ENCODE measurements around the gene SRP14.

Gene SRP14

DNA sequence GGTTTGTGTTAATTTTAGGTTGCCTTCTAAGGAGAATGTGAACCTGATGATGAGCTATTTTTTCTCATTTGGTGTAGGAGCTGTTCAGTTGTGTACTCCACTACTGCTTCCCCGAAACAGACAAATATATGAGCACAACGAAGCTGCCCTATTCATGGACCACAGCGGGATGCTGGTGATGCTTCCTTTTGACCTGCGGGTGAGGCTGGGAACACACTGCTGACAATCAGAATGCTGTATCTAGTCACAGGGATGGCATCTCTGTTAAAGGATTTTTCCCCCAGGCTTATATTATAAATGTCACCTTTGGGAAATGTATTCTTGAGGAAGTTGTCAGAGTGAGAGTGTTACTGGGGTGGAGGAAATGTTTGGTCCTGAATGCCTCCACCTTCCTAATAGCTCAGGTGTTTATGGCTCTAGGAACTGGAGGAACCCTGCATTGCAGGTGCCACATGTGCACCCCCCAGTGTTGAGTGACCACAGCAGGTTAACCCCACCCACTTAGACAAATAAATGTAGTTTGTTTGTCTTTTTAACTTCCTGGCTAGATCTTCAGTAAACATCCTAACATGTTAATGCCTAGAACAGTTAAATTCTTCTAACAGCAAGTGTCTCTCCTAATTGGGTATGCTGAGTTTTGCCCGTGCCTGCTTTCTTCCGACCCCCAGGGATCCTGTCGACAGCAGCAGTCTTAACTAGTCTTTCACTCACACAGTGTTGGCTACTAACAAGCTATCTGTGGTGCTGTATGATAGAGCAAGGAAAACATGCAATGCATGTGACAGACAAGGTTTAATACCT, 35.7 kb downstream of the SRP14 start:
- Histone ChIP-seq H3K4me3 (replicated peaks; ENCODE audit: low read depth, low read length) (no peak overlapping the region), H3K36me3 (ENCODE audit: control insufficient read depth, insufficient read depth, low read length) (peaks cover 5% of the 10 kb centered on the region), H3K27me3 (replicated peaks; ENCODE audit: control insufficient read depth, insufficient read depth, low read length) (no peaks in the 10 kb centered on the region)
- TF ChIP-seq, protein P1, sequence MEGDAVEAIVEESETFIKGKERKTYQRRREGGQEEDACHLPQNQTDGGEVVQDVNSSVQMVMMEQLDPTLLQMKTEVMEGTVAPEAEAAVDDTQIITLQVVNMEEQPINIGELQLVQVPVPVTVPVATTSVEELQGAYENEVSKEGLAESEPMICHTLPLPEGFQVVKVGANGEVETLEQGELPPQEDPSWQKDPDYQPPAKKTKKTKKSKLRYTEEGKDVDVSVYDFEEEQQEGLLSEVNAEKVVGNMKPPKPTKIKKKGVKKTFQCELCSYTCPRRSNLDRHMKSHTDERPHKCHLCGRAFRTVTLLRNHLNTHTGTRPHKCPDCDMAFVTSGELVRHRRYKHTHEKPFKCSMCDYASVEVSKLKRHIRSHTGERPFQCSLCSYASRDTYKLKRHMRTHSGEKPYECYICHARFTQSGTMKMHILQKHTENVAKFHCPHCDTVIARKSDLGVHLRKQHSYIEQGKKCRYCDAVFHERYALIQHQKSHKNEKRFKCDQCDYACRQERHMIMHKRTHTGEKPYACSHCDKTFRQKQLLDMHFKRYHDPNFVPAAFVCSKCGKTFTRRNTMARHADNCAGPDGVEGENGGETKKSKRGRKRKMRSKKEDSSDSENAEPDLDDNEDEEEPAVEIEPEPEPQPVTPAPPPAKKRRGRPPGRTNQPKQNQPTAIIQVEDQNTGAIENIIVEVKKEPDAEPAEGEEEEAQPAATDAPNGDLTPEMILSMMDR (IDR thresholded peaks at IDR 0.05; ENCODE audit: insufficient read depth, low read length, poor library complexity, severe bottlenecking), result no peak
- no peak for DNase-seq (ENCODE audit: extremely low read depth, insufficient read length)

DNA sequence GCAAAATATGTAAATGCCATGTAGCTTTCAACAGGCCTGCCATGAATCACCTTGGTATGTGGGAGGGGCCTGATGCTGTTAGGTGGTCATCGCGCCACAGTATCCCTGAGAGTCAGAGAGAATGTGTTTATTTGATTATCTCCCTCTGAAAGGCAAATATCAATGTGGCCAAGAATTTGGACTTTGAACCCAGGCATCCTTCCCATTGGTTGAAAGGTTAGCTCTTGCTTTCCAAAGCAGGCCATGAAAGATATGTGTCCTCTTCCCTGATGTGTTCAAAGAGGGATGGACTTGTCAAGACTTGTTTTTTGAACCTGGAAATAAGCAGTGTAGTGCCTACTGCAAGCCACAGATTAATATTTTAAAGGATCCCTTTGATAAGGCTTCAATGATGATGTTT, 36.7 kb downstream of the SRP14 start:
- TF ChIP-seq, protein P1 (IDR thresholded peaks at IDR 0.05; ENCODE audit: insufficient read depth, low read length, poor library complexity, severe bottlenecking), result no peak
- no peak overlapping the region for H3K4me3 ChIP-seq (replicated peaks; ENCODE audit: low read depth, low read length)
- DNase-seq (ENCODE audit: extremely low read depth, insufficient read length), result no peak
- no peaks in the 10 kb centered on the region for H3K27me3 ChIP-seq (replicated peaks; ENCODE audit: control insufficient read depth, insufficient read depth, low read length)
- peaks cover 5% of the 10 kb centered on the region for H3K36me3 ChIP-seq (ENCODE audit: control insufficient read depth, insufficient read depth, low read length)

DNA sequence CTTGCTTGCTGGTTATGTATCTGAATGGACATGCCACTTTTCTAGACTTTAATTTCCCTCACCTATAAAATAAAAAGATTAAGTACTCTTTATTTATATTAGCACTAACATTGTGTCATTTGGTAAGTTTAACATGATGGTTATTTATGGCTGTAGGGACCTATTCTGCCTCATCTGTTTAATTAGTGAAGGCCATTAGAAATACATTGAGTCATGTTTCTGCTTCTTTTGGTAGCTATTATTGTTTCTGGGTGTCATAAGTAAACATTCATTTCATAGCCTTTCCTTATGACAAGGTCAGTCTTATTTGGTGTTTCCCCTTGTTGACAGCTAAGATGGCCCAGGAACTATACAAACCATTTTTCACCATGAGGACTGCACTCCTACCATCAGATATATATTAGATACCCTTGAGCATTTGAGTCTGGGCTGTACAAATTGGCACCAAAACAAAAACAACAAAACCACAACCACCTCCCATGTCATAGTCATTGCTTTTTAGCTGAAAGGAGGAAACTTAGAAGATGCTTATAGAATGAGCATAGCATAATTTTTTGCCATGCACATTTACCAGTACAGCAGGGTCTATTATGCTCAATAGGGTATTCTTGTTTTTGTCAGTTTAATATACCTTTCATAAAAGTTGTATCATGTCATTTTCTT, 39.3 kb downstream of the SRP14 start:
- Histone ChIP-seq H3K36me3 (ENCODE audit: control insufficient read depth, insufficient read depth, low read length) (peaks cover 6% of the 10 kb centered on the region), H3K27me3 (replicated peaks; ENCODE audit: control insufficient read depth, insufficient read depth, low read length) (no peaks in the 10 kb centered on the region), H3K4me3 (replicated peaks; ENCODE audit: low read depth, low read length) (no peak overlapping the region)
- DNase-seq (ENCODE audit: extremely low read depth, insufficient read length), result no peak
- TF ChIP-seq, protein P1 (IDR thresholded peaks at IDR 0.05; ENCODE audit: insufficient read depth, low read length, poor library complexity, severe bottlenecking), result no peak

DNA sequence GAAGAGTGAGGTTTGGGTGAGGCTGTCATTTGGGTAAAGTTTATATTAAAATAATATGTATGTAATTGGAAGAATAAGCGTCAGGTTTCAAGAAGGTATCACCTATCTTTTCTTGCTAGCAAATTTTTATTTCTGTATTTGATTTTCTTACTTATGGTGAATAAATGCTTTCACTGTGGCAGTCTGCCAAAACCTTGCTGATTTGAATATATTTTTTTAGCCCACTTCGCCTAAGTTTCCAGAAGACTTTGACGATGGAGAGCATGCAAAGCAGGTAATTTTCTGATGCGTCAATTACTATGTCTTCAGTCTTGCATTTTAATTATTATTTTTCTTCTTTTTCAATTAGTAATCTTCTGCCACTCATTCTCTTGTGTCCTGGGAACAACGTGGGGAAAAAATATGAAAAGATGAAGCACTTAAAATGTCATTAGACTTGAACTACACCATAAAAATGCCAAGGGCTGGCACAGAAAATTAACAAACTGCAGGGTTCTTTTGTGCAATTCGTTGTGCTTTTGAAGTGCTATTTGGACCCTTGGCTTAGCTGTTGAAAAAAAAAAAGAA, 40.4 kb downstream of the SRP14 start:
- Histone ChIP-seq H3K4me3 (replicated peaks; ENCODE audit: low read depth, low read length) (no peak overlapping the region), H3K36me3 (ENCODE audit: control insufficient read depth, insufficient read depth, low read length) (peaks cover 7% of the 10 kb centered on the region), H3K27me3 (replicated peaks; ENCODE audit: control insufficient read depth, insufficient read depth, low read length) (no peaks in the 10 kb centered on the region)
- TF ChIP-seq, protein P1 (IDR thresholded peaks at IDR 0.05; ENCODE audit: insufficient read depth, low read length, poor library complexity, severe bottlenecking), result no peak
- DNase-seq (ENCODE audit: extremely low read depth, insufficient read length), result no peak

DNA sequence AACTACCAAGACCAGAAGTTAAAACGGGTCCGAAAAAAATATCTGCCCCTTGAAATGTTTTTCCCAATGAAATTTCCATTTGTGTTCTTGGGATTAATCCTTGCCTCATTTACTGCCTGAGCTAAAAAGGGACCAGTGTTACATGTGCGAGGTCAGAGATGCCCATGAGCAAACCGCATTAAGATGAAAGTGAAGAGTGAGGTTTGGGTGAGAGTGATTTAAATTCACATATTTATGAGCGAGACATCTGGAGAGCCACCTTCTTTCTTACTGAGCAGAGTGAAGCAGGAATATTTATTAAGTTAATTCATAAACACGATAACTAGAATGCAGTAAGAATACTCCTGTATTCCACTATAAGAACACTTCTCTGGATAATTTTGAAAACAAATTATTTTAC, 41.3 kb downstream of the SRP14 start:
- TF ChIP-seq, protein P1 (IDR thresholded peaks at IDR 0.05; ENCODE audit: insufficient read depth, low read length, poor library complexity, severe bottlenecking), result no peak
- Histone ChIP-seq H3K27me3 (replicated peaks; ENCODE audit: control insufficient read depth, insufficient read depth, low read length) (no peaks in the 10 kb centered on the region), H3K36me3 (ENCODE audit: control insufficient read depth, insufficient read depth, low read length) (peaks cover 11% of the 10 kb centered on the region), H3K4me3 (replicated peaks; ENCODE audit: low read depth, low read length) (no peak overlapping the region)
- DNase-seq (ENCODE audit: extremely low read depth, insufficient read length), result no peak

Data from GM06990 (cell line).